GM12878 (cell line): ENCODE results near the gene RAP1GAP2.

Source experiments
- CEBPB ChIP-seq, 2 experiments: fragments of 150-350 bp in 1 of 2; IDR thresholded peaks; 2 replicates each; pipeline ENCODE4 v1.6.1; 2012 to 2014; ENCODE audit warnings: low read depth in 2 of 2, low read length in 2 of 2, borderline replicate concordance in 1 of 2, inconsistent platforms in 1 of 2
- CTCF ChIP-seq, 3 experiments: IDR thresholded peaks in 2 of 3; conservative IDR thresholded peaks in 1 of 3; 2 replicates each; pipeline ENCODE4 v1.5.1; 2011; ENCODE audit warnings: low read depth in 3 of 3, low read length in 3 of 3, mild to moderate bottlenecking in 3 of 3, control low read depth in 2 of 3, moderate library complexity in 2 of 3, inconsistent platforms in 1 of 3, mixed read lengths in 1 of 3; ENCODE audit not compliant: control insufficient read depth in 2 of 3, insufficient read depth in 1 of 3; ENCODE audit errors: extremely low read depth in 1 of 3
- CUX1 ChIP-seq: IDR thresholded peaks from 2 replicates; pipeline ENCODE4 v1.6.1; 2012; ENCODE audit warnings: improper control_type of control experiment, low read depth, low read length; ENCODE audit not compliant: insufficient replicate concordance
- EZH2 ChIP-seq: IDR thresholded peaks from 2 replicates; pipeline ENCODE4 v1.6.1; 2012; ENCODE audit warnings: low read depth, mild to moderate bottlenecking, control low read depth, inconsistent platforms, low read length, borderline replicate concordance; ENCODE audit not compliant: control insufficient read depth
- GABPA ChIP-seq: IDR thresholded peaks from 2 replicates; pipeline ENCODE4 v1.6.1; 2014; ENCODE audit warnings: antibody characterized with exemption, low read depth, mild to moderate bottlenecking, inconsistent platforms
- IKZF1 ChIP-seq: fragments of 450-650 bp; conservative IDR thresholded peaks from 2 replicates; pipeline ENCODE4 v1.6.1; 2017; ENCODE audit warnings: antibody characterized with exemption, mild to moderate bottlenecking
- MYC ChIP-seq: IDR thresholded peaks from 2 replicates; pipeline ENCODE4 v1.6.1; 2011; ENCODE audit warnings: mild to moderate bottlenecking, low read length, moderate library complexity, inconsistent platforms; ENCODE audit not compliant: insufficient read depth, insufficient replicate concordance, insufficient read length, severe bottlenecking
- PKNOX1 ChIP-seq: fragments of 450-650 bp; IDR thresholded peaks from 2 replicates; pipeline ENCODE4 v1.6.1; 2016; ENCODE audit warnings: mild to moderate bottlenecking
- POLR2A ChIP-seq: IDR thresholded peaks from 2 replicates; pipeline ENCODE4 v1.6.1; 2011; ENCODE audit warnings: low read depth, mild to moderate bottlenecking, low read length
- POLR2AphosphoS5 ChIP-seq: IDR thresholded peaks from 2 replicates; pipeline ENCODE4 v1.6.1; 2011; ENCODE audit warnings: mild to moderate bottlenecking, low read length, inconsistent platforms
- ZNF207 ChIP-seq: fragments of 450-650 bp; IDR thresholded peaks from 2 replicates; pipeline ENCODE4 v1.6.1; 2014; ENCODE audit warnings: antibody characterized with exemption, mild to moderate bottlenecking, borderline replicate concordance
- ZNF384 ChIP-seq: IDR thresholded peaks from 2 replicates; pipeline ENCODE4 v1.6.1; 2012; ENCODE audit warnings: low read depth, mild to moderate bottlenecking, low read length, improper control_type of control experiment, borderline replicate concordance
- ZZZ3 ChIP-seq: IDR thresholded peaks from 2 replicates; pipeline ENCODE4 v1.6.1; 2011; ENCODE audit warnings: low read depth; ENCODE audit not compliant: control insufficient read depth, insufficient read length

DNA sequence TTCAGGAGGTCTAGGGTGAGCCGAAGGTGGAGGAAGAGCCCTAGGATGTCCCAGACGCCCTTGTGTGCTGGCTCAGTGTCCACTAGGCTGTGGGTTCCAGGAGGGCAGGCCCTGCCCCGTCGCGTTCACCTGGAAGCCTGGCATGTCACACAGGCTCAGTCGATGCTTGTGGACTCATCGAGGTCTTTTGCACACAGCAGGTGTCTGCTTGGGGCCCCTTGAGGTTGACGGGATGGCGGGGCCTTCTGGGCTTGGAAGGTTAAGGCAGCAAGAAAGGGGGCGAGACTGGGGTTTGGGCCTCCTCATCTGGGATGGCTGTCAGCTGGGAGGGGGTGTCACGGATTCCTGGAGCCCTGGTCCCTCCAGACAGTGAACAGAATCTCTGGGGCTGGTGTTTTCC lies 1.9 kb downstream of the RAP1GAP2 start:
- TF ChIP-seq CUX1 (no peak), EZH2 (no peak), PKNOX1 (no peak), CTCF (IDR thresholded peaks at IDR 0.05 in 2 of 3, conservative IDR thresholded peaks at IDR 0.05 in 1 of 3; ENCODE audit: control insufficient read depth in 2 of 3, extremely low read depth in 1 of 3, insufficient read depth in 1 of 3, low read depth in 3 of 3, low read length in 3 of 3) (no peak), ZNF384 (no peak), IKZF1 (no peak), POLR2A (no peak), POLR2AphosphoS5 (no peak), ZNF207 (no peak), GABPA (no peak), ZZZ3 (no peak), MYC (no peak), CEBPB (IDR thresholded peaks at IDR 0.05; ENCODE audit: borderline replicate concordance in 1 of 2, low read depth in 2 of 2, low read length in 2 of 2) (no peak)
